NCI-H82 treated with DMSO at 0.1 percent for 48 hours (cell line): Measurements from ENCODE around the gene CKAP2L.
"Not testable (repeated sequence)": the region's sequence is repeated elsewhere in the genome, so short reads cannot be mapped to it uniquely, and the experiment has no call there.

Experiments
- DNase-seq: peaks from one replicate; lab custom pipeline; 2025; ENCODE audit not compliant: unreplicated experiment; lab: John Stamatoyannopoulos, UW

Gene CKAP2L

DNA sequence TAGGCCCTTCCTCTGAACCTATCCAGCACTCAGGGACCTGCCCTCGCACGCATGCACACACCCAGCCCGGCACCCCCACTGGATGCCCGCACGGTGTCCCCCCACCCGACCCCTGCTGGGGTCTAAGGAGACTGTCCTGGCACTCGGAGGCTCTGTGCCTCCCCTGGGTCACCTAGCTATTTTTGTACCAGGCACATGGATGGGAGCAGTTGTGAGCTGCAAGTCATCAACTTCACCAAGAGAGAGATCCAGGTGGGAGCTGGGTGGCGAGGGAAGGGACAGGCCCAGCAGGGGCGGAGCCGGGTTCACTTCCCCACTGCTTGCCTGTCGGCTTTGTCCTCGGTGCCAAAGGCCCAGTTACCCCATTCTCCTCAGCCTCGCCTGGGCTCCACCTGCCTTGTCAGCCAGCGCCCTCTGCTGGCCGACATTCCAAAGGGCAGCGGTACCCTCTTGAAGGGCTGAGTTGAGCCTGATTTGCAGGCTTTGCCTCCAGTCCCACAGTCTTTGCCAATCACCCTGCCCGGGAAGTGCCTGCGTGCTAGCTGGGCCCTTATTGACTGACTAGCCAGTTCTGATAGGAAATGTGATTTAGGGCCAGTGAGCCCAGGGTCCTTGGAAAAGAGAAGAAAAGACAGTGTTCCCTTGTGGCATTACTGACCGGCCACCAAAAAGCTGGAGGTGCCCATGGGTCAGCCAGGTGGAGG lies 37.8 kb downstream of the CKAP2L start:
- DNase-seq, result peak; percentile 52

DNA sequence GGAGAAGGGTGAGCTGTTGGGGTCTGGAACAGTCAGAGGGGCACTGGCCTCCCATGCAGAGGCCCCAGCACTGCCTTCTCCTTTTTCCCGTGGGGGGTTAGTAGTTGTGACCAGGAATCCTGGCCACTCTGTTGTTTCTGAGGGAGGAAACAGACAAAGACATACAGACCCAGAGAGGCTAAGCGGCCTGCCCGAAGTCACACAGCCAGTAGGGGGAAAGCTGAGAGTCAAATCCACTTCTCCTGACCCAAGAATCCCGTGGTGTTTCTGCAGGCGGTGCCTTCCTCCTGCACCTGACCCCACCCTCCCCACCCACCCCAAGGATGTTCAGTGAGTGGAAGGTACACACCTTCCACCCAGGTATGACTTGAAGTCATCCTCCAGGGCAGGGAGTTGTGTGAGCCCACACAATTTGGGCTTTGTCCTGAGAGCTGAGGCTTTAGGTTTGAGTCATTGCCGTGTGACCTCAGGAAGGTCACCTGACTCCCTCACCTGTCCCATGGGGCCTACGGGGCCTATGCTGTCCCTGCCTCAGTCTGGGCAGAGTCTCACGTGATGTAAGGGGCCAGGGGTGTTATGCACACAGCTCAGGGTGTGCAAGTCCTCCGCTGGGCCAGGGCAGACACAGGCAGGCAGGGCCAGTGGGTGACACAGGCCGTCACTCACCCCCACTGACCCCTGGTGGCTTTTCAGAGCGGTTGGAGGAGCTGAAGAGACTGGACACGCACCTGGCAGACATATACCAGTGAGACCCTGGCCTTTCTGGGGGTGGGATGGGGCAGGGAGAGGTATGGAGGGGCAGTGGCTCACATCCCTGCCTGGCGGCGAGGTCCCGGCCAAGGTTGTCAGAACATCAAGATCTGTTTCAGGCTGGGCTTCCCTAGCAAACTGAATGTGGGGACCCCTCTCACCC lies 38.6 kb downstream of the CKAP2L start:
- DNase-seq, result no peak

DNA sequence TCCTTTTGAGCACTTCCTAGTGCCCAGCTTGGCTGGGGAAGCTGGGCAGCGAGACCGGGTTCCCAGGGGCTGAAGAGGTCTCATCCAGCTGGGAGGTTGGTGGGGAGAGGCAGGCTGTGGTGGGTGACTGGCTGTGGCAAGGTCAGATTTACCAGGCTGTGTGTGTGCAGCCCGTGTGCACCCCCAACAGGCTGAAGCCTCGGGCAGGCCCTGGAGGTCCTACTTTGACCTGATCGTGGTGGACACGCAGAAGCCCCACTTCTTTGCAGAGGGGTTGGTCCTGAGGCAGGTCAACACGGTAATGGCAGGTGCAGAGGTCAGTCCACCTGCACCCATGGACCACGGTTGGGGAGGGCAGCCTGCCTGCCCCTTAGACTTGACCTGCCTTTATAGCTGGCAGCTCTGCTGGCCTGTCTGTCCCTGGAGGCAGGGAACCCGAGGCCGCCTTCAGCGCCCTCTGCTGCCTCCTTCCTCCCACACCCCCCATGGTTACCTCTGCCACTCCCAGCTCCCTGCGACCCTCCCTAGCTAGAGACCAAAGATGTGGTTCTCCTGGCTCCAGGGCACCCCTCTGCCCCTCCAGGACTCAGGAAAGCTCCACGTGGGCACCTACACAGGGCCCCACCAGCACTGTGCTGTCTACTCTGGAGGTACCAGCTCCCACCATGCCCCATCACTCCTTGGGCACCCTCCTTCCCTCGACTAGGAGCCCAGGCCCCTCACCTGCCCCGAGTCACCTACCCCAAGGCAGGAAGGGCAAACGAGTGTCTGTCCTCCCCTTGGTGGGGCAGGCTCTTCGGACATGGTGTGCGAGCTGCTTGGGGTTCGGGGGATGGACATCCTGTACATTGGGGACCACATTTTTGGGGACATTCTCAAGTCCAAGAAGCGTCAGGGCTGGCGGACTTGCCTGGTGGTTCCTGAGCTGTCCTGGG lies 39.6 kb downstream of the CKAP2L start:
- DNase-seq, result no peak

DNA sequence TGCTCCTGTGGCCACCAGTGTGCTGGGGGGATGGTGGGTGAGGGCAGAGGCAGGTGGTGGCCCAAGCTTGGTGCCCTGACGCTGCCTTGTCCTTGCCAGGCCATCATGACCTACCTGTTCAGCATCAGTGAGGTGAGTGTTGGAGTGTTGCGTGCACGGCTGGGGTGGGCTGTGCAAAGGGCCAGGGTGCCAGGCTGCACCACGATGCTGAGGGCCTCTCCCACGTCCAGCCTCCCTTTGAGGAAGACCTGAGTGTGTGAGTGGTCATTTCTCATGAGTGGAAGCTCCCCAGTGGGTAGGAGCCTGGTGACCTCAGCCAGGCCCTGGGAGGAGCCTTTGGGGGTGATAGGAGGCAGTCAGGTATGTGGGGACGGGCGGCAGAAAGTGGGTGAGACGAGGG lies 40.4 kb downstream of the CKAP2L start:
- DNase-seq, result no peak

DNA sequence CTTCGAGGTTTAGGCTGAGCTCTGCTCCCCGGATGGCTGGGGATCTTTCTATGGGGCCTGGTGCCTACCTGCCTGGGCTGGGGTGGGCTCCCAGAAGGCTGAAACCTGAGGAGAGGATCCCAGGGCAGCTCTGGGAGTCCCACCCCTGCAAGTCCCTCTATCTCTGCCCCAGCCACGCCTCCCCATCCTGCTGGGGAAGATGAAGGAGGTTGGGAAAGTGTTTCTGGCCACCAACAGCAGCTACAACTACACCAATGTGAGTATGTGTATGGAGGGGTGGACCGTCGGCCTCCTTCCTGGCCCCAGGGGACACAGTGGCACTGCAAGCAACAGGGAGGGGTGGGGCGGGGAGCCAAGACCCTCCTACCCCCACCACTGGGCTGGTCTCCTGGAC lies 40.9 kb downstream of the CKAP2L start:
- no peak for DNase-seq

DNA sequence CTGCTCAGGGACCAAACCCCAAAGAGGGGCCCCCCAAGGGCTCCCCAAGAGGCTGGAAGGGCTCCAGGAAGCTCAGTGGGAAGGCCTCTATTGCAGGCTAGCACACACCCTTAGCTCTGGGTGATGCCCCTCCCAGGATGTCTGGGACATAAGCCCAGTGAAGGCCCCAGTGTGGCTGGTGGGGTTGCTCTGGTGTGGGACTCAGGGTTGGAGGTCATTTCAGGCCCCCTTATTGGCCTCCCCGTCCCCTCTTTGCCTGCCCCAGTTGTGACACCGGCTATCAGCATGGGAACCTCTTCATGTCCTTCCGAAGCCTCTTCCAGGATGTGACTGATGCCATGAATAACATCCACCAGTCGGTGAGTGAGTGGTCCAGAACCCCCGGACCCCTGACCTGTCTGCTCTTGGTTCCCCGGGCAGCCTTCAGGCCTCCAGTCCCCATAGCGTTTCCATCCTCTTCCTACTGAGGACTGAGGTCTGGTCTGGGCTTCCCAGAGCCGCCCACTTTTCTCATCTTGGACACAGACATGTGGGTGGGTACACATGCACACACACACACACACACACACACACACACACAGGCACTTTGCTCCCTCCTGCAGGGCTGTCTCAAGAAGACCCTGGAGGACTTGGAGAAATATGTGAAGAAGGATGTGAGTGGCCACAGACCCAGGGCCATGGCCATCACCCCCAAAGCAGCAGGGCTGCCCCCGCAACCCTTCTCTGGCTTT lies 41.4 kb downstream of the CKAP2L start:
- no peak for DNase-seq

DNA sequence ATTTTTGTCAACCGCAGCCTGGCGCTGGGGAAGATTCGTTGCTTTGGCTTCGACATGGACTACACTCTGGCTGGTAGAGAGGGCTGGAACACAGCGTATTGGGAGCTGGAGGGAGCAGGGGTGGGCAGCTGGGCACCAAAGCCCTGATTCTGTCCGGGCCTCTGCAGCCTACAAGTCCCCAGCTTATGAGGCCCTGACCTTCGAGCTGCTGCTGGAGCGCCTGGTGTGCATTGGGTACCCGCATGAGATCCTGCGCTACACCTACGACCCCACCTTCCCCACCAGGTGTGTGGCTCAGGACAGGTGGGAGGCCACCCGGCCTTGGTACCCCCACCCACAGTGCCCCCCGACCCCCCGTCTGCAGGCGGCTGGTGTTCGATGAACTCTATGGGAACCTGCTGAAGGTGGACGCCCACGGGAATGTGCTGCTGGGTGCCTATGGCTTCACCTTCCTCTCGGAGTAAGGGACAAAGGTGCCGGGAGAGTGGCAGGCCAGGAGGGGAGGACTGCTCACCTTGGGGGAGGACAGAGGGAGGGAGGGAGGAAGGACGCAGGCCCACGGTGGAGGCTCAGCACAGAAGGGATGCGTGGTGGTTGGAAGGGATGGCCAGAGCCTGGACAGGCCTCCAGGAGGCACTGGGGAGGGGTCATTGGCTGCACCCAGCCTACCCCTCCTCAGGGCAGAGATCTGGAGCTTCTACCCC lies 42.4 kb downstream of the CKAP2L start:
- DNase-seq, result no peak

DNA sequence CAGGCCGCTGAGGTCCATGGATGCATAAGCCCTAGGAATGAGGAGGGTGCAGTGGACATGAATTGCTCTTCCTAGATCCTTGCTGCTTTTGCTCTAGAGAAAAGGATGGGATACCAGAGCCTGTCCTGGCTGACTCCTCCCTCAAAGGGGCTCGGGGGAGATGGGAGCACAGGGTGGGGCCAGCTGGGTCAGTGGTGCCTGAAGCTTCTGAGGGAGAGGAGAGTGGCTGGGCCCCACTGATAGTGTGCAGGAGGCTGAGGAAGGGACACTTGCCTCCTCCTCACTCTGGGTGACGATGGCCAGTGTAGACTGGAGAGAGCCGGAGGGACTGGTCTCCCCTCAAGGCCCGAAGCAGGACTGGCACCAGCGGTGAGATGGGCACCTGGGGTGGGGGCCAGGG lies 43.6 kb downstream of the CKAP2L start, which contains the start of gene NT5DC4:
TSS of gene NT5DC4 (plus strand) at position 236 of the 400 bp plus-strand sequence. CDS start at position 296, 60 bp downstream.
- no peak for DNase-seq

DNA sequence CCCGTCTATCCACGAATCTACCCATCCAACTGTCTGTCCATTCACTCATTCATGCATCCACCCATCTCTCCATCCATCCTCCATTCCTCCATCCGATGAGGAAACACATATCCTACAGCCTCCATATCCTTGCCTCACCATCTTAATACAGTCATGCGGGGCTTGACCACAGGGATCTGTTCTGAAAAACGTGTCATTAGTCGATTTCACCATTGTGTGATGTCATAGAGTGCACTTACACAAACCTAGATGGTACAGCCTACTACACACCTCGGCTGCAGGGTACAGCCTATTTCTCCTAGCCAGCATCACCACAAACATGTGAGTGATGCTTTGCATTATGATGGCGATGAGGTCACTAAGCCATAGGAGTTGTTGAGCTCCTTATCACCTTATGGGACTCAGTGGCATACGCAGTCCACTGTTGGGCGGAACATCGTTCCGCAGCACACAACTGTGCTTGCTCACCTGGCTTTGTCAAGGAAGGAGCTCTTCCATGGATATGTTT lies 45.5 kb downstream of the CKAP2L start:
- DNase-seq, result no peak

DNA sequence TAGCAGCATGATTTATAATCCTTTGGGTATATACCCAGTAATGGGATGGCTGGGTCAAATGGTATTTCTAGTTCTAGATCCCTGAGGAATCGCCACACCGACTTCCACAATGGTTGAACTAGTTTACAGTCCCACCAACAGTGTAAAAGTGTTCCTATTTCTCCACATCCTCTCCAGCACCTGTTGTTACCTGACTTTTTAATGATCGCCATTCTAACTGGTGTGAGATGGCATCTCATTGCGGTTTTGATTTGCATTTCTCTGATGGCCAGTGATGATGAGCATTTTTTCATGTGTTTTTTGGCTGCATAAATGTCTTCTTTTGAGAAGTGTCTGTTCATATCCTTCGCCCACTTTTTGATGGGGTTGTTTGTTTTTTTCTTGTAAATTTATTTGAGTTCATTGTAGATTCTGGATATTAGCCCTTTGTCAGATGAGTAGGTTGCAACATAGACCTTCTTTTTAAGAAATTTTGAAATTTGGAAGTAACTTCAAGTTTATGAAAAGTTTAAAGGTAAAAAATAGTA lies 47.5 kb downstream of the CKAP2L start:
- not testable (repeated sequence) for DNase-seq

DNA sequence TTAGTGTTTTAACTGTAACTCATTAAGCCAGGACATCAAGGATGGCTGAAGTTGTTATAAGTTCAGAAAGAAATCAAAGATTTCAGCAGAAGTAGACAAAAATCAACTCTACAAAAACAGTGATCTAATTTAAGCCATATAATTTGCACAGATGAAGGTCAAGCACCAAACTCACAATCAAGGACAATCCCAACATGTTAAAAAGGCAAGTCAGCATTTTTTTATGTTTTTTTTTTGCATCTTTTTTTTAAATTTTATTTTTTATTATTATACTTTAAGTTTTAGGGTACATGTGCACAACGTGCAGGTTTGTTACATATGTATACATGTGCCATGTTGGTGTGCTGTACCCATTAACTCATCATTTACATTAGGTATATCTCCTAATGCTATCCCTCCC lies 48.3 kb downstream of the CKAP2L start:
- not testable (repeated sequence) for DNase-seq

DNA sequence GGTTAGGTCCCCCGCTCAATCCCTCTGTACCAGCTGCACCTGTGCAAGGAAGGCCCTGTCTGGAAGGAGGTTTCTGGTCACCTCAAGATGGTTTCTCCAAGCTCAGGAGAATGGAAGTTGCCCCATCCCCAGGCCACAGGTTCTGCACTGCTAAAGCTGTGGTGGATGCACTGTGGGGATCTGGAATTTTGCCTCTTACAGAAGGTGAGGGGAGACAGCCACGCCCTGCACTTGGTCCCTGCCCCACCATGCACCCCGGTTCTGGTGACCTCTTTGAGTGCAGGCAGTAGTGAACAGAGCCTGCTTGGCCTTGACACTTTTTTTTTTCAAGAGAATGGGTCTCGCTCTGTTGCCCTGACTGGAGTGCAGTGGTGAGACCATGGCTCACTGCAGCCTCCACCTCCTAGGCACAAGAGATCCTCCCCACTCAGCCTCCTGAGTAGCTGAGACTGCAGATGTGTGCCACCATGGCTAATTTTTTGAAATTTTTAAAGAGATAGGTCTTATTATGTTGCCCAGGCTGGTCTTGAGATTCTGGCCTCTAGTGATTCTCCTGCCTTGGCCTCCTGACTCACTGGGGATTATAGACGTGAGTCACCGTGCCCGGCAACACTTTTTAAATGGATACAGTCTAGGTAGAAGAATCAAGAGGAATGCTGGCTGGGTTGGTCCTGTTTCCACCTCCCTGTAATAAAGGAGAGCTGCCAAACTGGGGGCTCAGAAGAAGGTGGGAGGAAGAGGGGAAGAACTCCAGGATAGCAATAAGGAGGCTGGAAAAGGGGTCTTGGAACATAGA lies 49.4 kb downstream of the CKAP2L start:
- no peak for DNase-seq

DNA sequence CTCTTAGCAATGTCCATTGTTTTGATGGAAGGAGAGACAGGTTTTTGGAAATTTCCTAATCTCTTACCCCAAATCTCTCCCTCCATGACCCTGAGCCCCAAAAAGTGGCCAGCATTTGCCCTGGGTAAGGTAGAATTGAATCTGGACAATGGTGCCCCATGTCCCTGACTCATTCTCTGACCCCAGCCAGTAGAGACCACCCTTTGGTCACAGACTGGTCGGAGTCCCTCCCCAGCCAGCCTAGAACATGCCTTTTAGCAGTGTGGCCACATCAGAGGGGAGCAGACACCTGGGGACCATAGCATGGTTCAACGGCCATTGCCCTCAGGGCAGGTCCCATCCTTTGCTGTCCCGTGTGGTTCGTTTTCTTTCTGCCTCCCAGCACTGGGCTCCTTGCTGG lies 50.1 kb downstream of the CKAP2L start:
- no peak for DNase-seq

DNA sequence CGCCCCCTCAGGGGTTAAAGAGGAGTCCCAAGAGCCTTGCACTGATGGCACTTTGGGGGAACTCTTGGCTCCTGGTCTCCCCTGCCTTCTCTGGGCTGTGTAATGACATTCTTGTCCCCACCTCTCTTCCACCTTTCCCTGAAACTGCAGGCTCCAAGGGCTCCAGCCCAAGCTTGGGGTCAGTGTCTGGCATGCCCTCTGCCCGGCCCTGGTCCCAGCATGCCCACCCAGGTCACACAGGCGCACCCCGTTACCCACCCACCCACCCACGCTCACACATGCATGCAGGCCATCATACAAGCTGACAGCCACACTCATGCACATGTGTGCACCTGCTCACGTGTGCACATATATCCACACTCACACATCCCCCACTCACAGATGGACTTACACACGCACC lies 50.5 kb downstream of the CKAP2L start:
- no peak for DNase-seq

DNA sequence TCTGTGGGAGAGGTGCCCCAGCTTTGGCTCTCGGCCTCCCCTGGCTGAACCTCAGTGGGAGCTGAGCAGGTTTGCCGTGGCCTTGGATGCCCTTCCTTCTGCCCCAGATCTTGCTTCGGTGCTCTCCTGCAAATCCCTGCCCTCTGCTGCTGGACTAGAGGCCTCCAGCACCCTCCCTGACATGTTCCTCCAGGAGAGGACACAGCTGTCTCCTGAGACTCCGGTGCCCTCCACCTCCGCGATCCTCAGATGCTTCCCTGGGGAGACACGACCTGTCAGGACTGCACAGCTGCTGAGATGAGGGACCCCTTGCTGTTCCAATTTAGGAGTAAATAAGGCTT lies 50.9 kb downstream of the CKAP2L start:
- no peak for DNase-seq

DNA sequence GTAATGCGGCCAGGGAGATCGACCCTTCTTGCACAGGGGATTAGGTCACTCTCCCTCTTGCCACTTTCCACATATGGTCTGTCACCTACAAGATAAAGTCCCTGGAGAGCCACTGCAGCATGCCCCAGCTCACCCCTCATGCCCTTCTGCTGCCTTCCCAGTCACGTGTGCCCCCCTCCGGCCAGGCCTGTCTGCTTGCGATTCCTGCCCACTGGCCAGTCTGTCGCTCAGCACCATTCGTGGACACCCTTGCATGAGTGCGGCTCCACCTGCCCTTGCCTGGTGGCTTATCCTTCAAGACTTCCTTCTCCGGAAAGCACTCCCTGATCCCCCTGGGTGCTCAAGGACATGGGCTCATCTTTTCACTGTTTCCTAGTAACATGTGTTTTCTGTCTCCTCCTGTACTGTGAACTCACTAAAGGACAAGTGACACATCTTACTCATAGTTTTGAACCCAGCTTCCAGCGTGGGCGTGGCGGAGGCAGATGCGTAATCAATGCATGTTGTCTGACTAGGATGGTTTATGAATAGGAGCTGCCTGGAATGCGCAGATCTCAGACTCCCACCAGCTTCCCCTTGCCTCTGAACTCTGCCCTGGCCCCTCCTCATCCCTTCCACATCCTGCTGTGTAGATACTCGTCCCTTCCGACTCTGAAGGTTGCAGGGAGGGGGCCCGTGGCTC lies 51.4 kb downstream of the CKAP2L start:
- DNase-seq, result no peak

DNA sequence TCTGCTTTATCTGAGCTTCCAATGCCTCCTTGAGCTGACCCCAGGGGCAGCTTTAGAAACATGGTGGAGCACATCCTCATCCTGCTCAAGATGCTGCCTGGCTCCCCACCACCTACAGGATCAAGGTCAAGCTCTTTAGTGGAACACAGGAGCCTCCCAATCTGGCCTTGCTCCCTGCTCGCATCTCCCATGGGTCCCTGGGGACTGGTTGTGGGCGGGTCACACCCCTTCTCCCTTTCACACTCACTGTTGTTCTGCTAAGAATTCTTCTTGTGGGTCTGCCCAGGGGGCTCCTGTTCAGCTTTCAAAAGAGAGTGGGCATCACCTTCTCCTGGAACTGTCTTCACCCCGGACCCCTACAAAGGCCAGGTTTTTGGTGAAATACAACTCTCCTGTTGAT lies 51.9 kb downstream of the CKAP2L start:
- no peak for DNase-seq
